IMR-90 (cell line): ENCODE results near the gene NF2. TPM values are rescaled to one million over a fixed set of nuclear protein-coding genes. Genes with fewer than 3 reads are reported as not detected.

ENCODE experiments used
- ATAC-seq: fragments of 200-7000 bp; cut with Tn5 transposase; 2 replicates; pipeline ENCODE4 v1.9.1; 2020; ENCODE audit warnings: low read depth, mild to moderate bottlenecking, moderate library complexity
- BruUV-seq: library from RNA; stranded (reverse); fragments of 400-500 nt; replicated peaks from 2 replicates; lab custom pipeline; 2021; lab: Mats Ljungman, UMichigan
- CTCF ChIA-PET: fragments of 300-600 bp; formaldehyde crosslinking; extraction: SDS; loops from one replicate; lab custom pipeline; 2021; ENCODE audit warnings: antibody characterized with exemption; lab: Yijun Ruan, JAX
- POLR2A ChIA-PET: fragments of 300-600 bp; sonication (Branson Sonifier 250); formaldehyde crosslinking; loops from one replicate; lab custom pipeline; 2022; ENCODE audit warnings: antibody characterized with exemption; ENCODE audit not compliant: unreplicated experiment; lab: Charles Lee
- DNase-seq: peaks from one replicate; pipeline ENCODE4 v3.0.0; 2013
- H2AFZ ChIP-seq: replicated peaks from 2 replicates; pipeline ENCODE3; 2013; ENCODE audit warnings: low read length, mild to moderate bottlenecking; ENCODE audit not compliant: poor library complexity
- H2AK5ac ChIP-seq: 2 replicates; pipeline ENCODE4 v1.6.1; 2013; ENCODE audit warnings: low read depth, low read length, inconsistent platforms
- H2AK9ac ChIP-seq: replicated peaks from 2 replicates; pipeline ENCODE3; 2013; ENCODE audit warnings: mild to moderate bottlenecking, low read depth, low read length, moderate library complexity; ENCODE audit not compliant: poor library complexity
- H2BK120ac ChIP-seq: 2 replicates; pipeline ENCODE4 v1.6.1; 2013; ENCODE audit warnings: low read depth, low read length, inconsistent platforms
- H2BK15ac ChIP-seq: 3 replicates; pipeline ENCODE4 v1.6.1; 2013; ENCODE audit warnings: low read depth, low read length, inconsistent platforms
- H2BK20ac ChIP-seq: 2 replicates; pipeline ENCODE4 v1.6.1; 2013; ENCODE audit warnings: low read depth, mild to moderate bottlenecking, inconsistent platforms, low read length, moderate library complexity
- H2BK5ac ChIP-seq: 2 replicates; pipeline ENCODE4 v1.6.1; 2013; ENCODE audit warnings: mild to moderate bottlenecking, low read depth, low read length, inconsistent platforms; ENCODE audit not compliant: poor library complexity, severe bottlenecking
- H3K14ac ChIP-seq: replicated peaks from 2 replicates; pipeline ENCODE4 v1.6.1; 2013; ENCODE audit warnings: low read depth, low read length, inconsistent platforms
- H3K18ac ChIP-seq: 2 replicates; pipeline ENCODE4 v1.6.1; 2013; ENCODE audit warnings: low read depth, low read length, control low read depth
- H3K23ac ChIP-seq: 2 replicates; pipeline ENCODE4 v1.6.1; 2013; ENCODE audit warnings: low read depth, low read length, inconsistent platforms
- H3K27ac ChIP-seq: 2 replicates; pipeline ENCODE4 v1.5.1; 2013; ENCODE audit warnings: mild to moderate bottlenecking, control low read depth, low read length; ENCODE audit not compliant: insufficient read depth
- H3K27me3 ChIP-seq: 2 replicates; pipeline ENCODE4 v1.6.1; 2013; ENCODE audit warnings: low read length; ENCODE audit not compliant: control insufficient read depth, insufficient read depth
- H3K36me3 ChIP-seq: 2 replicates; pipeline ENCODE4 v1.6.1; 2013; ENCODE audit warnings: low read length, mixed read lengths; ENCODE audit not compliant: control insufficient read depth, insufficient read depth
- H3K4ac ChIP-seq: 2 replicates; pipeline ENCODE4 v1.6.1; 2013; ENCODE audit warnings: low read depth, low read length, inconsistent platforms
- H3K4me1 ChIP-seq: 2 replicates; pipeline ENCODE4 v1.6.1; 2013; ENCODE audit warnings: low read length, mixed read lengths; ENCODE audit not compliant: control insufficient read depth, insufficient read depth
- H3K4me2 ChIP-seq: 2 replicates; pipeline ENCODE4 v1.6.1; 2013; ENCODE audit warnings: low read depth, mild to moderate bottlenecking, control low read depth, low read length, moderate library complexity
- H3K4me3 ChIP-seq: 2 replicates; pipeline ENCODE4 v1.5.1; 2013; ENCODE audit warnings: low read depth, mild to moderate bottlenecking, control low read depth, low read length, moderate library complexity; ENCODE audit not compliant: insufficient read depth
- H3K56ac ChIP-seq: 2 replicates; pipeline ENCODE4 v1.6.1; 2013; ENCODE audit warnings: low read length, inconsistent platforms; ENCODE audit not compliant: insufficient read depth; ENCODE audit errors: extremely low read depth
- H3K79me1 ChIP-seq, 2 experiments: 2 replicates each; pipeline ENCODE4 v1.6.1; 2013; ENCODE audit warnings: low read length in 2 of 2, inconsistent platforms in 1 of 2, low read depth in 1 of 2
- H3K9ac ChIP-seq: 2 replicates; pipeline ENCODE4 v1.6.1; 2013; ENCODE audit warnings: low read depth, low read length, control low read depth
- H3K9me1 ChIP-seq: 2 replicates; pipeline ENCODE4 v1.6.1; 2013; ENCODE audit warnings: low read length, inconsistent platforms; ENCODE audit not compliant: insufficient read depth
- H3K9me3 ChIP-seq: 2 replicates; pipeline ENCODE4 v1.6.1; 2013; ENCODE audit warnings: low read length; ENCODE audit not compliant: control insufficient read depth, insufficient read depth
- H4K20me1 ChIP-seq: 2 replicates; pipeline ENCODE4 v1.6.1; 2013; ENCODE audit warnings: low read length, inconsistent platforms; ENCODE audit not compliant: insufficient read depth
- H4K5ac ChIP-seq: 2 replicates; pipeline ENCODE4 v1.6.1; 2013; ENCODE audit warnings: mild to moderate bottlenecking, low read depth, low read length, control low read depth
- H4K8ac ChIP-seq, 2 experiments: 2 replicates each; pipeline ENCODE4 v1.6.1; 2013; ENCODE audit warnings: low read depth in 2 of 2, low read length in 2 of 2, control low read depth in 1 of 2, inconsistent platforms in 1 of 2
- H4K91ac ChIP-seq: 2 replicates; pipeline ENCODE4 v1.6.1; 2013; ENCODE audit warnings: low read depth, low read length, inconsistent platforms; ENCODE audit not compliant: insufficient read depth
- CEBPB ChIP-seq: IDR thresholded peaks from 2 replicates; pipeline ENCODE4 v1.6.1; 2012; ENCODE audit warnings: low read depth, low read length, improper control_type of control experiment
- CTCF ChIP-seq: conservative IDR thresholded peaks from 2 replicates; pipeline ENCODE4 v1.5.1; 2012; ENCODE audit warnings: mild to moderate bottlenecking, low read depth, low read length, improper control_type of control experiment
- ELK1 ChIP-seq: fragments of 150-350 bp; IDR thresholded peaks from 2 replicates; pipeline ENCODE4 v1.6.1; 2016; ENCODE audit warnings: low read depth, mild to moderate bottlenecking, low read length, moderate library complexity, borderline replicate concordance
- FOS ChIP-seq: fragments of 150-350 bp; IDR thresholded peaks from 2 replicates; pipeline ENCODE4 v1.6.1; 2016; ENCODE audit warnings: low read depth, low read length
- MAFK ChIP-seq: IDR thresholded peaks from 2 replicates; pipeline ENCODE4 v1.6.1; 2012; ENCODE audit warnings: low read depth, low read length, improper control_type of control experiment
- POLR2A ChIP-seq: IDR thresholded peaks from 2 replicates; pipeline ENCODE4 v1.6.1; 2012; ENCODE audit warnings: mild to moderate bottlenecking, low read depth, low read length
- RCOR1 ChIP-seq: IDR thresholded peaks from 2 replicates; pipeline ENCODE4 v1.6.1; 2012; ENCODE audit warnings: mild to moderate bottlenecking, low read length, improper control_type of control experiment; ENCODE audit not compliant: insufficient replicate concordance
- RFX5 ChIP-seq: IDR thresholded peaks from 2 replicates; pipeline ENCODE4 v1.8.0; 2012; ENCODE audit warnings: low read depth, mild to moderate bottlenecking, low read length, moderate library complexity
- USF2 ChIP-seq: fragments of 150-350 bp; IDR thresholded peaks from 2 replicates; pipeline ENCODE4 v1.6.1; 2017; ENCODE audit warnings: mild to moderate bottlenecking, antibody characterized with exemption, low read length, low read depth
- WGBS, 2 experiments: methylation state at CpG; one replicate each; pipeline versions ENCODE4 v1.1.5 to v1.1.7; 2013; ENCODE audit warnings: missing lambda C conversion rate in 2 of 2; ENCODE audit not compliant: insufficient read length in 1 of 2; ENCODE audit errors: extremely low coverage in 2 of 2; 5-methylcytosine and 5-hydroxymethylcytosine counted together
- dilution Hi-C: fragments of 300-500 bp; cut with HindIII; formaldehyde crosslinking; loops from one replicate; pipeline ENCODE4 v1.14.3; 2018; ENCODE audit warnings: low sequenced_read_pairs; ENCODE audit not compliant: unreplicated experiment
- in situ Hi-C: fragments of 300-500 bp; cut with MboI; formaldehyde crosslinking; loops from 3 replicates; pipeline ENCODE4 v1.14.3; 2019; ENCODE audit warnings: low sequenced_read_pairs, inconsistent platforms, mixed read lengths
- intact Hi-C: fragments of 100-400 bp; cut with micrococcal nuclease; formaldehyde crosslinking; loops from 2 replicates; pipeline ENCODE4 v1.10.0; 2022
- polyA plus RNA-seq, 3 experiments: library from polyadenylated mRNA; depleted of rRNA; stranded (reverse); fragments of >200 nt; gene quantifications; 2 replicates each; pipeline ENCODE4 v1.2.3, GENCODE V29; 2012; ENCODE audit warnings: low replicate concordance in 1 of 3
- total RNA-seq: library from RNA; depleted of rRNA; stranded (reverse); fragments of >200 nt; gene quantifications from 2 replicates; pipeline ENCODE4 v1.2.3, GENCODE V29; 2012

NF2 gene
- total and polyA plus RNA-seq, 2 of the 4 experiments (the other 2 are of a cell fraction): 59.0 to 151 TPM

GRCh38 chr22:29567338-29567737, 36.1 kb upstream of the NF2 start:
- POLR2A ChIA-PET: no interaction called here
- dilution Hi-C loops: no loop called here

More at GRCh38 chr22:29567338-29567737, 36.1 kb upstream of the NF2 start:
- Histone ChIP-seq H2BK15ac (no peak overlapping the region), H3K56ac (no peak overlapping the region), H4K8ac (no peak overlapping the region), H3K4me3 (no peak overlapping the region), H2AK5ac (no peak overlapping the region), H3K4me1 (no peaks in the 10 kb centered on the region), H3K27me3 (no peaks in the 10 kb centered on the region), H2AFZ (no peak overlapping the region), H3K27ac (no peak overlapping the region), H3K4me2 (no peak overlapping the region), H3K9me1 (0 out of 2 replicates have a peak, but pooled peaks cover 3% of the 10 kb centered on the region), H4K5ac (no peak overlapping the region), H3K36me3 (peaks cover 37% of the 10 kb centered on the region), H2BK120ac (no peak overlapping the region), H2BK5ac (no peak overlapping the region), H3K9ac (no peak overlapping the region), H4K91ac (no peak overlapping the region), H2AK9ac (no peak overlapping the region), H2BK20ac (no peak overlapping the region), H3K79me1 (peaks cover 0 to 11% of the 10 kb centered on the region in 2 experiments; a peak in 1 of 4 replicates), H3K4ac (no peak overlapping the region), H3K23ac (no peak overlapping the region), H3K9me3 (no peaks in the 10 kb centered on the region), H3K18ac (no peak overlapping the region), H4K20me1 (peaks cover 10% of the 10 kb centered on the region; the same call in 1 of the 2 replicates), H3K14ac (no peak overlapping the region)
- no TSS peak for BruUV-seq
- in situ Hi-C loops (no loop called here), intact Hi-C loops (no loop called here)
- CTCF ChIA-PET: no interaction called here
- TF ChIP-seq CTCF: no peak
- TF ChIP-seq POLR2A: no peak
- TF ChIP-seq ELK1: no peak
- no peak for TF ChIP-seq RFX5
- no peak for TF ChIP-seq MAFK
- no peak for TF ChIP-seq FOS
- TF ChIP-seq RCOR1: no peak
- TF ChIP-seq USF2: no peak
- TF ChIP-seq CEBPB: no peak
- no CpG with 5 or more reads among the region's 7 CpGs for WGBS, 2 experiments
- DNase-seq (no peak), ATAC-seq (no peak)
